Smooth muscle cell (in vitro differentiated cells): ENCODE results near the gene CORO2A. TPM values are rescaled to one million over a fixed set of nuclear protein-coding genes. Genes with fewer than 3 reads are reported as not detected.
A peak's percentile ranks its signal among the peaks of the same experiment; 100 is the strongest.

ENCODE experiments used
- DNase-seq: peaks from one replicate; lab custom pipeline; 2025; ENCODE audit not compliant: unreplicated experiment; lab: John Stamatoyannopoulos, UW
- H2AFZ ChIP-seq: fragments of 200-600 bp; sonication (generic); 2 replicates; pipeline ENCODE4 v1.6.0; 2016; ENCODE audit warnings: antibody characterized with exemption, low read depth, mild to moderate bottlenecking
- H3F3A ChIP-seq: fragments of 200-600 bp; sonication (generic); 2 replicates; pipeline ENCODE4 v1.6.0; 2017; ENCODE audit warnings: antibody characterized with exemption, low read depth
- H3K27ac ChIP-seq: fragments of 200-600 bp; sonication (generic); 2 replicates; pipeline ENCODE4 v1.5.1; 2016; ENCODE audit warnings: low read depth, mild to moderate bottlenecking
- H3K27me3 ChIP-seq: fragments of 200-600 bp; sonication (generic); 2 replicates; pipeline ENCODE4 v1.6.1; 2016; ENCODE audit warnings: low read depth, mild to moderate bottlenecking
- H3K36me3 ChIP-seq: fragments of 200-600 bp; sonication (generic); 2 replicates; pipeline ENCODE4 v1.5.1; 2016; ENCODE audit warnings: low read depth
- H3K4me1 ChIP-seq: fragments of 200-600 bp; sonication (generic); 2 replicates; pipeline ENCODE4 v1.5.1; 2016; ENCODE audit warnings: low read depth
- H3K4me2 ChIP-seq: fragments of 200-600 bp; sonication (generic); 2 replicates; pipeline ENCODE4 v1.6.0; 2016; ENCODE audit warnings: mild to moderate bottlenecking
- H3K4me3 ChIP-seq: fragments of 200-600 bp; sonication (generic); 2 replicates; pipeline ENCODE4 v1.5.1; 2016; ENCODE audit warnings: mild to moderate bottlenecking
- H3K79me2 ChIP-seq: fragments of 200-600 bp; sonication (generic); 2 replicates; pipeline ENCODE4 v1.6.0; 2016; ENCODE audit warnings: low read depth, mild to moderate bottlenecking
- H3K9ac ChIP-seq: fragments of 200-600 bp; sonication (generic); 2 replicates; pipeline ENCODE4 v1.6.0; 2016; ENCODE audit warnings: low read depth
- H3K9me3 ChIP-seq: fragments of 200-600 bp; sonication (generic); replicated peaks from 2 replicates; pipeline ENCODE4 v1.5.1; 2016; ENCODE audit warnings: low read depth
- H4K20me1 ChIP-seq: fragments of 200-600 bp; sonication (generic); 2 replicates; pipeline ENCODE4 v1.6.0; 2016; ENCODE audit warnings: low read depth
- WGBS: methylation state at CpG from one replicate; pipeline ENCODE4 v1.1.7; 2016; ENCODE audit warnings: low lambda C conversion rate; 5-methylcytosine and 5-hydroxymethylcytosine counted together
- polyA plus RNA-seq: library from polyadenylated mRNA; unstranded; fragments of >200 nt; fragmentation: Nextera tagmentation; extraction: Ambion mirVana; gene quantifications from 2 replicates; pipeline ENCODE4 v1.2.1, GENCODE V29; 2016
- total RNA-seq: library from RNA; depleted of rRNA; stranded (reverse); fragments of >200 nt; gene quantifications from 2 replicates; pipeline ENCODE4 v1.2.3, GENCODE V29; 2014
- TF ChIP-seq, protein P1 (sequence below): fragments of 200-600 bp; sonication (generic); IDR thresholded peaks from 2 replicates; pipeline ENCODE4 v1.5.1; 2017; ENCODE audit warnings: borderline replicate concordance, mild to moderate bottlenecking, antibody characterized with exemption; ENCODE audit not compliant: insufficient read depth, poor library complexity, severe bottlenecking

Gene CORO2A, protein sequence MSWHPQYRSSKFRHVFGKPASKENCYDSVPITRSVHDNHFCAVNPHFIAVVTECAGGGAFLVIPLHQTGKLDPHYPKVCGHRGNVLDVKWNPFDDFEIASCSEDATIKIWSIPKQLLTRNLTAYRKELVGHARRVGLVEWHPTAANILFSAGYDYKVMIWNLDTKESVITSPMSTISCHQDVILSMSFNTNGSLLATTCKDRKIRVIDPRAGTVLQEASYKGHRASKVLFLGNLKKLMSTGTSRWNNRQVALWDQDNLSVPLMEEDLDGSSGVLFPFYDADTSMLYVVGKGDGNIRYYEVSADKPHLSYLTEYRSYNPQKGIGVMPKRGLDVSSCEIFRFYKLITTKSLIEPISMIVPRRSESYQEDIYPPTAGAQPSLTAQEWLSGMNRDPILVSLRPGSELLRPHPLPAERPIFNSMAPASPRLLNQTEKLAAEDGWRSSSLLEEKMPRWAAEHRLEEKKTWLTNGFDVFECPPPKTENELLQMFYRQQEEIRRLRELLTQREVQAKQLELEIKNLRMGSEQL
- total RNA-seq = 5.8 and 6.0 TPM in 2 replicates
- 4.7 and 6.8 TPM in 2 replicates for polyA plus RNA-seq

DNA sequence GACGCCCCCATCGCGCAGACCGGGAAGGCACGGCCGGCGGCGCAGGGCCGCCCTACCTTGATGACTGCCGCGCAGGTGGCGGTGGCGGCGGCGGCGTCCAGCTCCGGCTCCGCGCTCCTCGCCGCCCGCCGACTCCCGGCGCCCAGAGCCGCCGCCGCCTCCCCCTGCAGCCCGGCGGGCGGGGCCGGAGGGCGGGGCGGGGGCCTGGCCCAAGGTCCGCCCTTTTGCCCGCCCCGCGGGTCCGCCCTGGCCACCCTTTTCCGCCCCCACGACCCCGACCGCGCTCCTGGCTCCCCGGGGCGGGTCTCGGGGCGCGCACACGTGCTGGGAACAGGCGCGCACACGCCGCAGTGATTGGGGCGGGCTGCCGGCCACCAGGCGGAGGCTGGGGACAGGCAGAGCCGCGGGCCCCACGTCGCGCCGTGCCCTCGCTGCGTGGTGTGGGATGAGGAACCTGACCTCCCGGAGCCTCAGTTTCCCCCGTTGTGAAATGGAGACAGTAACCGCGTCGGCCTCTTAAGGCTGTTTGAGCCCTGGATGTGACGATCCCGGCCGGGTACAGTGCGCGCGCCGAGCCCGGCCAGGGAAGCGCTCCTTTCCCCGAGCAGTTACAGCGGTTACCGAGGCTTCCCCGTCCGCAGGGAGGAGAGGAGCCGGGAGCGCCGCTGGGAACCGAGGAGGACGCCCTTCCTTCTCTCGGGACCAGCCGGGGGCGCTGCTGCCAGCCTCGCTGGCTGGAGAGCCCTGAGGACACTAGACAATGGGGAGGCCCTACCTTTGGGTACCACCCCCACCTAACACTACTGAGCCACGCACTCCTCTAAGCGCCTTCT, at the start of gene CORO2A:
Gene CORO2A, minus strand, starts transcription at position 135 of the 833 bp plus-strand sequence. CDS start 34,977 bp downstream, outside the sequence.
- Histone ChIP-seq H3K79me2 (peaks cover under 1% of the 10 kb centered on the region), H2AFZ (peak within 1 kb of the TSS; percentile 84), H3K36me3 (no peaks in the 10 kb centered on the region), H3K4me3 (peak within 1 kb of the TSS; percentile 71), H3K27ac (no peak within 1 kb of the TSS), H3K4me2 (peak within 1 kb of the TSS; percentile 84), H3F3A (peaks cover 5% of the 10 kb centered on the region), H3K9ac (peak within 1 kb of the TSS; percentile 33), H3K9me3 (no peaks in the 10 kb centered on the region), H4K20me1 (no peaks in the 10 kb centered on the region), H3K27me3 (no peaks in the 10 kb centered on the region), H3K4me1 (no peaks in the 10 kb centered on the region)
- under 1% methylated on average over 51 of the region's 95 CpGs for WGBS
- TF ChIP-seq, protein P1, sequence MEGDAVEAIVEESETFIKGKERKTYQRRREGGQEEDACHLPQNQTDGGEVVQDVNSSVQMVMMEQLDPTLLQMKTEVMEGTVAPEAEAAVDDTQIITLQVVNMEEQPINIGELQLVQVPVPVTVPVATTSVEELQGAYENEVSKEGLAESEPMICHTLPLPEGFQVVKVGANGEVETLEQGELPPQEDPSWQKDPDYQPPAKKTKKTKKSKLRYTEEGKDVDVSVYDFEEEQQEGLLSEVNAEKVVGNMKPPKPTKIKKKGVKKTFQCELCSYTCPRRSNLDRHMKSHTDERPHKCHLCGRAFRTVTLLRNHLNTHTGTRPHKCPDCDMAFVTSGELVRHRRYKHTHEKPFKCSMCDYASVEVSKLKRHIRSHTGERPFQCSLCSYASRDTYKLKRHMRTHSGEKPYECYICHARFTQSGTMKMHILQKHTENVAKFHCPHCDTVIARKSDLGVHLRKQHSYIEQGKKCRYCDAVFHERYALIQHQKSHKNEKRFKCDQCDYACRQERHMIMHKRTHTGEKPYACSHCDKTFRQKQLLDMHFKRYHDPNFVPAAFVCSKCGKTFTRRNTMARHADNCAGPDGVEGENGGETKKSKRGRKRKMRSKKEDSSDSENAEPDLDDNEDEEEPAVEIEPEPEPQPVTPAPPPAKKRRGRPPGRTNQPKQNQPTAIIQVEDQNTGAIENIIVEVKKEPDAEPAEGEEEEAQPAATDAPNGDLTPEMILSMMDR = peak; percentile 23
- DNase-seq = peak; percentile 63

DNA sequence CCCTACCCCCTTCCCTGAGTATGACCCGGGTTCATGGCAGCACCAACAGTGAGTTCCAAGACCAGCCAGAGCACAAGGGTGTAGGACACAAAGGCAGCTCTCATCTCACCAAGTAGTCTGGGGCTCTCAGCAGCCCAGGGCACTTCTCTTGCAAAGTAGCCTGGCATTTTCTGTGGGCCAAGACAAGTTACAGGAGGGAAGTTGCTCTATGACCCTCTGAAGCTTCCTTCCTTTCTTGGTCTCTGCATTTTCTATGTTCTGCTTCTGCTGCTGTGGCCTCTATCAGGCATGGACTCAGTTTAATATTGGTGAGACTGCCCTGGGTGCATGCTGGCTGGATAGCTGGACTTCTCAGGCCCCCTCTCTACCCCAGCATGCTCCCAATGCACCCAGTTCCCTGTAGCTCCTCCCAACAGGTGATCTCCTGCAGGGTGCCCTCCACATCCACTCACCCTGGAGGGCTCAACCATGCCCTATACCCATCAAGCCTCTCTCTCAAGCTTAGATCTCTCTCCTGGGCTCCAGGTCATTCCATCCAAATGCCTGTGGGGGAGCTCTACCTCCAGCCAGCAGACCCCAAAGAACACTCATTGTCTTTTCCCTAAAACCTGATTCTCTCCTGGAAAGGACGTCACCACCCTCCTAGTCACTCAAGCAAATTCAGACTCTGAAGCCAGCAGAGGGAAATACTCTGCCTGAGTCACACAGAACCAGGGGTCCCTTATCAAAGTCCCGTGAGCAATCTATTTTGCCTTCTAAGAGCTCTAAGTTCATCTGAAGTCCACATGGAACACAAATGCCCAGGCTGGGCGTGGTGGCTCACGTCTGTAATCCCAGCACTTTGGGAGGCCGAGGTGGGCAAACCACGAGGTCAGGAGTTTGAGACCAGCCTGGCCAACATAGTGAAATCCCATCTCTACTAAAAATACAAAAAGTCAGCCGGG, 49.2 kb upstream of the CORO2A start:
- Histone ChIP-seq H3K4me3 (no peak overlapping the region), H2AFZ (no peak overlapping the region), H3K27me3 (no peaks in the 10 kb centered on the region), H3K9me3 (no peaks in the 10 kb centered on the region), H4K20me1 (no peaks in the 10 kb centered on the region), H3K9ac (no peak overlapping the region), H3K79me2 (no peaks in the 10 kb centered on the region), H3K4me1 (peaks cover 6% of the 10 kb centered on the region), H3K4me2 (no peak overlapping the region), H3K36me3 (no peaks in the 10 kb centered on the region), H3K27ac (no peak overlapping the region), H3F3A (no peaks in the 10 kb centered on the region)
- no peak for DNase-seq
- 90% methylated on average over 8 of the region's 8 CpGs for WGBS
- TF ChIP-seq, protein P1 = no peak

DNA sequence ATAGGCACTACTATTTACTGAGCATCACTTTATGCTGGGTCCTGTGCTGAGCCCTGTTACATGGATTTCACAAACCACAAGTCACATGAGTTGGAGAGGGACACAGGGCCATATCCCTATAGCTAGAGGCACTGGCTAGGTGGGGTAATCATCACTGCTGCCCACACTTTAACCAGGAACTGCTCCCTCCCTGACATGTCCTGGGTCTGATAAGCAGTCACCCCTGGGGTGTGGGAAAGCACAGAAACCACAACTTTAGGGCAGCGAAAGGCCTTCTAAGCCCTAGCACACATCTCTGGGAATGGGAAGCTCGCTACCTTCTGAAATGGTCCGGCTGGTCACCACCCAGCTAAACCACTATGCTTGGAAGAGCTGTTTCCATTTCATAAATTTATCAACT, 48.0 kb upstream of the CORO2A start:
- H3K27ac ChIP-seq = no peak overlapping the region

More for the DNA sequence above, 48.0 kb upstream of the CORO2A start:
- H3K79me2 ChIP-seq = no peaks in the 10 kb centered on the region
- WGBS = 89% methylated on average over 3 of the region's 3 CpGs
- DNase-seq = no peak
- H3K9ac ChIP-seq = no peak overlapping the region
- H3K4me2 ChIP-seq = no peak overlapping the region
- TF ChIP-seq, protein P1 = no peak
- no peaks in the 10 kb centered on the region for H3F3A ChIP-seq
- no peak overlapping the region for H3K4me3 ChIP-seq
- no peaks in the 10 kb centered on the region for H4K20me1 ChIP-seq
- H3K9me3 ChIP-seq = no peaks in the 10 kb centered on the region
- no peak overlapping the region for H2AFZ ChIP-seq
- peaks cover 6% of the 10 kb centered on the region for H3K4me1 ChIP-seq
- H3K36me3 ChIP-seq = no peaks in the 10 kb centered on the region
- no peaks in the 10 kb centered on the region for H3K27me3 ChIP-seq
